ENCODE measurements around the gene SUZ12.

DNA sequence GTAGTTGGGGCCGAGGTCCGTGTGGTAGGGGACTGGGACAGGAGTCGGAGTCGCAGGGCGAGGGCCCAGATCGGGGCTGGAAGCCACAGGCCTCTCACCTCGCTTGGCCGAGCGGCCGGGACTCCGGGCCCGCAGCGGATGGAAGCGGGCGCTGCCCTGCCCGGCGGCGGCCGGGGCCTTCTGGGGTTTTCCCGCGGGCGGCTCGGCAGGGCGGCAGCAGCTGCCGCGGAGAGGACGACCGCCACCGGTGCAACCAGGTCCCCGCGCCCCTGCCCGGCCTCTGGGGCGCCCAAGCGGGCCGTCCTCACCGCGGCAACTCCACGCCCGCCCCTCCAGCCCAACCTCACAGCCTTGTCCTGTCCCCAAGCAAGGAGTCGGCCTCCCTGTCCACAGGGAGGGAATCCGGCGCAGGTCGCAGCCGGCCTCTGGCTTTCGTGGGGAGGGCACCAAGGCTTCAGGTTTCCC is 19.7 kb upstream of the SUZ12 start:
- TF ChIP-seq EZH2 (IDR thresholded peaks at IDR 0.05; ENCODE audit: borderline replicate concordance, insufficient read depth, low read length, poor library complexity, severe bottlenecking) (no peak), POLR2AphosphoS5 (IDR thresholded peaks at IDR 0.05) (no peak), EP300 (conservative IDR thresholded peaks at IDR 0.05; ENCODE audit: poor library complexity, severe bottlenecking) (no peak), RAD21 (conservative IDR thresholded peaks at IDR 0.05) (no peak), MXI1 (conservative IDR thresholded peaks at IDR 0.05; ENCODE audit: poor library complexity, severe bottlenecking) (no peak), SMC3 (conservative IDR thresholded peaks at IDR 0.05; ENCODE audit: poor library complexity) (no peak), TAF1 (IDR thresholded peaks at IDR 0.05; ENCODE audit: low read depth) (no peak)
- TF ChIP-seq, protein P1, sequence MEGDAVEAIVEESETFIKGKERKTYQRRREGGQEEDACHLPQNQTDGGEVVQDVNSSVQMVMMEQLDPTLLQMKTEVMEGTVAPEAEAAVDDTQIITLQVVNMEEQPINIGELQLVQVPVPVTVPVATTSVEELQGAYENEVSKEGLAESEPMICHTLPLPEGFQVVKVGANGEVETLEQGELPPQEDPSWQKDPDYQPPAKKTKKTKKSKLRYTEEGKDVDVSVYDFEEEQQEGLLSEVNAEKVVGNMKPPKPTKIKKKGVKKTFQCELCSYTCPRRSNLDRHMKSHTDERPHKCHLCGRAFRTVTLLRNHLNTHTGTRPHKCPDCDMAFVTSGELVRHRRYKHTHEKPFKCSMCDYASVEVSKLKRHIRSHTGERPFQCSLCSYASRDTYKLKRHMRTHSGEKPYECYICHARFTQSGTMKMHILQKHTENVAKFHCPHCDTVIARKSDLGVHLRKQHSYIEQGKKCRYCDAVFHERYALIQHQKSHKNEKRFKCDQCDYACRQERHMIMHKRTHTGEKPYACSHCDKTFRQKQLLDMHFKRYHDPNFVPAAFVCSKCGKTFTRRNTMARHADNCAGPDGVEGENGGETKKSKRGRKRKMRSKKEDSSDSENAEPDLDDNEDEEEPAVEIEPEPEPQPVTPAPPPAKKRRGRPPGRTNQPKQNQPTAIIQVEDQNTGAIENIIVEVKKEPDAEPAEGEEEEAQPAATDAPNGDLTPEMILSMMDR (IDR thresholded peaks at IDR 0.05; ENCODE audit: poor library complexity, severe bottlenecking) = no peak
- TF ChIP-seq, protein P2, sequence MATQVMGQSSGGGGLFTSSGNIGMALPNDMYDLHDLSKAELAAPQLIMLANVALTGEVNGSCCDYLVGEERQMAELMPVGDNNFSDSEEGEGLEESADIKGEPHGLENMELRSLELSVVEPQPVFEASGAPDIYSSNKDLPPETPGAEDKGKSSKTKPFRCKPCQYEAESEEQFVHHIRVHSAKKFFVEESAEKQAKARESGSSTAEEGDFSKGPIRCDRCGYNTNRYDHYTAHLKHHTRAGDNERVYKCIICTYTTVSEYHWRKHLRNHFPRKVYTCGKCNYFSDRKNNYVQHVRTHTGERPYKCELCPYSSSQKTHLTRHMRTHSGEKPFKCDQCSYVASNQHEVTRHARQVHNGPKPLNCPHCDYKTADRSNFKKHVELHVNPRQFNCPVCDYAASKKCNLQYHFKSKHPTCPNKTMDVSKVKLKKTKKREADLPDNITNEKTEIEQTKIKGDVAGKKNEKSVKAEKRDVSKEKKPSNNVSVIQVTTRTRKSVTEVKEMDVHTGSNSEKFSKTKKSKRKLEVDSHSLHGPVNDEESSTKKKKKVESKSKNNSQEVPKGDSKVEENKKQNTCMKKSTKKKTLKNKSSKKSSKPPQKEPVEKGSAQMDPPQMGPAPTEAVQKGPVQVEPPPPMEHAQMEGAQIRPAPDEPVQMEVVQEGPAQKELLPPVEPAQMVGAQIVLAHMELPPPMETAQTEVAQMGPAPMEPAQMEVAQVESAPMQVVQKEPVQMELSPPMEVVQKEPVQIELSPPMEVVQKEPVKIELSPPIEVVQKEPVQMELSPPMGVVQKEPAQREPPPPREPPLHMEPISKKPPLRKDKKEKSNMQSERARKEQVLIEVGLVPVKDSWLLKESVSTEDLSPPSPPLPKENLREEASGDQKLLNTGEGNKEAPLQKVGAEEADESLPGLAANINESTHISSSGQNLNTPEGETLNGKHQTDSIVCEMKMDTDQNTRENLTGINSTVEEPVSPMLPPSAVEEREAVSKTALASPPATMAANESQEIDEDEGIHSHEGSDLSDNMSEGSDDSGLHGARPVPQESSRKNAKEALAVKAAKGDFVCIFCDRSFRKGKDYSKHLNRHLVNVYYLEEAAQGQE (IDR thresholded peaks at IDR 0.05; ENCODE audit: borderline replicate concordance) = no peak

Measured in neural cell (in vitro differentiated cells).